MM.1S (cell line): ENCODE results near the gene FYB1.

Experiments
- CTCF ChIP-seq: fragments of 300-600 bp; sonication (generic); IDR thresholded peaks from 2 replicates; pipeline ENCODE4 v1.5.1; 2016; ENCODE audit warnings: antibody characterized with exemption, low read length, mixed read lengths
- EZH2 ChIP-seq: fragments of 300-600 bp; sonication (generic); optimal IDR thresholded peaks from 2 replicates; pipeline ENCODE3; 2017; ENCODE audit warnings: low read depth, mild to moderate bottlenecking, antibody characterized with exemption, low read length, mixed read lengths
- EZH2phosphoT487 ChIP-seq: fragments of 300-600 bp; sonication (generic); IDR thresholded peaks from 2 replicates; pipeline ENCODE4 v1.6.1; 2018; ENCODE audit warnings: antibody characterized with exemption, low read length

- TF ChIP-seq EZH2: no peak
- no peak for TF ChIP-seq CTCF
- TF ChIP-seq EZH2phosphoT487: no peak
These were observed 42.4 kb downstream of the FYB1 start for GRCh38 chr5:39176759-39177630.
